Ovary (tissue), 9 donors: ENCODE results near the gene LYRM4. TPM values are rescaled to one million over a fixed set of nuclear protein-coding genes. Genes with fewer than 3 reads are reported as not detected.

Experiments
- DNase-seq, 5 donors: peaks; one replicate each; pipeline ENCODE4 v3.0.0-alpha.2; 2019 to 2020
- H3K27ac ChIP-seq, 2 donors: fragments of 200-600 bp; one replicate each; pipeline versions ENCODE4 v1.5.1 to v1.8.0; 2019 to 2022
- H3K27me3 ChIP-seq: fragments of 200-600 bp; one replicate; pipeline ENCODE4 v1.8.0; 2022
- H3K36me3 ChIP-seq: fragments of 200-600 bp; sonication (generic); one replicate; pipeline ENCODE4 v1.5.1; 2019
- H3K4me1 ChIP-seq: one replicate; pipeline ENCODE4 v1.8.1; 2013; ENCODE audit warnings: mild to moderate bottlenecking, moderate library complexity; ENCODE audit not compliant: insufficient read depth
- H3K4me3 ChIP-seq: fragments of 200-600 bp; sonication (generic); one replicate; pipeline ENCODE4 v1.5.1; 2017
- H3K9me3 ChIP-seq, 2 donors: fragments of 200-600 bp in 1 of 2; sonication (generic) in 1 of 2; one replicate each; pipeline versions ENCODE4 v1.5.1 to v1.8.1; 2013 to 2019; ENCODE audit warnings: mild to moderate bottlenecking in 1 of 2, moderate library complexity in 1 of 2
- EP300 ChIP-seq: sonication (generic); formaldehyde crosslinking; IDR thresholded peaks from one replicate; pipeline ENCODE4 v1.6.1; 2017; ENCODE audit warnings: antibody characterized with exemption
- POLR2A ChIP-seq: fragments of 450-650 bp; IDR thresholded peaks from one replicate; pipeline ENCODE4 v1.6.1; 2017; ENCODE audit warnings: antibody characterized with exemption, mild to moderate bottlenecking, moderate library complexity
- WGBS, 3 donors: extraction: QIAGEN DNeasy Blood & Tissue Kit in 1 of 3; methylation state at CpG; one replicate each; pipeline versions ENCODE4 v1.1.5 to v1.1.7; 2013 to 2017; 5-methylcytosine and 5-hydroxymethylcytosine counted together
- intact Hi-C, 4 donors: fragments of 100-400 bp; cut with DNase I; formaldehyde crosslinking; loops; one replicate each; pipeline versions ENCODE4 v1.11.0 to v1.15.1; 2022 to 2023
- polyA plus RNA-seq, 2 donors: library from polyadenylated mRNA; stranded (reverse); fragments of 200-250 nt in 1 of 2; fragments of 350-450 nt in 1 of 2; fragmentation: Illumina TruSeq in 1 of 2; extraction: RNeasy Lipid Tissue Mini Kit (QIAGEN cat#74804) in 1 of 2; gene quantifications; one replicate each; pipeline ENCODE4 v1.2.3, GENCODE V29; 2013 to 2014
- total RNA-seq, 7 donors: library from RNA; depleted of rRNA in 2 of 7; stranded (reverse); fragments of >200 nt in 2 of 7; fragmentation: NEBNext Ultra II Directional in 3 of 7; extraction: Animal tissue kit (Norgen Biotek cat#: 25700) in 3 of 7; gene quantifications; one replicate each; pipeline versions ENCODE4 v1.1.0 to v1.2.4, GENCODE V29; 2016 to 2023
- TF ChIP-seq, protein P1 (sequence below), 3 donors: fragments of 450-650 bp in 2 of 3; fragments of 200-600 bp in 1 of 3; IDR thresholded peaks; one replicate each; pipeline versions ENCODE4 v1.5.1 to v1.8.0; 2016 to 2022; ENCODE audit warnings: antibody characterized with exemption in 3 of 3, mild to moderate bottlenecking in 1 of 3
- donor health status: DM: no; HTN: no; CAD: no; lungs with moderate emphysema.
- donor health status: DM: no; HTN: no; CAD: no.
- donor health status: Bipolar disorder and iron deficiency.
- donor health status: DM: yes; HTN: yes; CAD: no.
- donor health status: DM: no; HTN: no; CAD: no.
- donor health status: DM: yes; HTN: yes; CAD: no.

LYRM4 gene
- total and polyA plus RNA-seq, 9 donors: 28.0 to 38.2 (median 33.6) TPM

- Histone ChIP-seq H3K4me1 (no peaks in the 10 kb centered on the region), H3K9me3 (no peaks in the 10 kb centered on the region), H3K36me3 (no peaks in the 10 kb centered on the region), H3K27ac (no peak overlapping the region), H3K4me3 (no peak overlapping the region), H3K27me3 (no peaks in the 10 kb centered on the region)
- TF ChIP-seq, protein P1, sequence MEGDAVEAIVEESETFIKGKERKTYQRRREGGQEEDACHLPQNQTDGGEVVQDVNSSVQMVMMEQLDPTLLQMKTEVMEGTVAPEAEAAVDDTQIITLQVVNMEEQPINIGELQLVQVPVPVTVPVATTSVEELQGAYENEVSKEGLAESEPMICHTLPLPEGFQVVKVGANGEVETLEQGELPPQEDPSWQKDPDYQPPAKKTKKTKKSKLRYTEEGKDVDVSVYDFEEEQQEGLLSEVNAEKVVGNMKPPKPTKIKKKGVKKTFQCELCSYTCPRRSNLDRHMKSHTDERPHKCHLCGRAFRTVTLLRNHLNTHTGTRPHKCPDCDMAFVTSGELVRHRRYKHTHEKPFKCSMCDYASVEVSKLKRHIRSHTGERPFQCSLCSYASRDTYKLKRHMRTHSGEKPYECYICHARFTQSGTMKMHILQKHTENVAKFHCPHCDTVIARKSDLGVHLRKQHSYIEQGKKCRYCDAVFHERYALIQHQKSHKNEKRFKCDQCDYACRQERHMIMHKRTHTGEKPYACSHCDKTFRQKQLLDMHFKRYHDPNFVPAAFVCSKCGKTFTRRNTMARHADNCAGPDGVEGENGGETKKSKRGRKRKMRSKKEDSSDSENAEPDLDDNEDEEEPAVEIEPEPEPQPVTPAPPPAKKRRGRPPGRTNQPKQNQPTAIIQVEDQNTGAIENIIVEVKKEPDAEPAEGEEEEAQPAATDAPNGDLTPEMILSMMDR (IDR thresholded peaks at IDR 0.05): no peak
- TF ChIP-seq EP300 (no peak), POLR2A (no peak)
- intact Hi-C loops: loop anchor here in 1 of 4 donors (10.0 kb wide), 1 partner anchor 47 kb away; the partner anchor contains the start of genes FARS2 and LYRM4
- WGBS, 3 donors: 68 to 79% (median 72%) methylated on average over 2 of the region's 2 CpGs
- DNase-seq: no peak
Observed at GRCh38 chr6:5217356-5217755, 43.4 kb downstream of the LYRM4 start.

- TF ChIP-seq EP300 (no peak), POLR2A (no peak)
- TF ChIP-seq, protein P1 (IDR thresholded peaks at IDR 0.05): no peak
- 89 to 92% (median 91%) methylated on average over 9 of the region's 9 CpGs for WGBS, 3 donors
- H3K9me3 ChIP-seq: no peaks in the 10 kb centered on the region
- H3K4me3 ChIP-seq: no peak overlapping the region
- no peaks in the 10 kb centered on the region for H3K27me3 ChIP-seq
- H3K36me3 ChIP-seq: no peaks in the 10 kb centered on the region
- no peaks in the 10 kb centered on the region for H3K4me1 ChIP-seq
- DNase-seq: no peak
- intact Hi-C loops: loop anchor here in 1 of 4 donors (10.0 kb wide), 1 partner anchor 49 kb away; the partner anchor contains the start of genes FARS2 and LYRM4
- no peak overlapping the region for H3K27ac ChIP-seq
Observed at GRCh38 chr6:5215799-5216198, 45.0 kb downstream of the LYRM4 start.

DNA sequence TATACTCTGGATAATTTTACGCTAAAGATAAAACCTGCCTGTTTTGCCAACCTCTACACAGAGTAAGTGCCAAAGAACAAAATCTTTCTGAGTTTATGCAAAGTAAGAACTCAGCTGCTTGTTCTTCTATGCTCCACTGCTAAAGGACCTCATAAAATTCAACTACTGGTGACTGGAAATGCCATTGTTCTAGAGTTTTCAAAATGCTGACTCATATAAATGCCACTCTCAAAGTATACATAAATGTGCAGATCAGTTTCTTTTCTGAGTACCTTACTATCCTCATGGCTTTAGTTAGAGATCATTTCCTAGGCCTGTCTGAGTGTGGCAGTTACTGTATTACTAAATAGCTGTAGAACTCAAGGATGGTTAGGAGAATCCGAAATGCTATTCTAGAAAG is 45.6 kb downstream of the LYRM4 start:
- no peak for DNase-seq
- H3K27ac ChIP-seq: no peak overlapping the region
- no peaks in the 10 kb centered on the region for H3K9me3 ChIP-seq
- no peaks in the 10 kb centered on the region for H3K36me3 ChIP-seq
- H3K4me1 ChIP-seq: no peaks in the 10 kb centered on the region
- intact Hi-C loops: loop anchor here in 1 of 4 donors (10.0 kb wide), 1 partner anchor 50 kb away; the partner anchor contains the start of genes FARS2 and LYRM4
- no peak overlapping the region for H3K4me3 ChIP-seq
- WGBS, 3 donors: 68 to 71% (median 68%) methylated on average over 2 of the region's 2 CpGs
- no peaks in the 10 kb centered on the region for H3K27me3 ChIP-seq
- TF ChIP-seq, protein P1 (IDR thresholded peaks at IDR 0.05): no peak
- TF ChIP-seq EP300 (no peak), POLR2A (no peak)

DNA sequence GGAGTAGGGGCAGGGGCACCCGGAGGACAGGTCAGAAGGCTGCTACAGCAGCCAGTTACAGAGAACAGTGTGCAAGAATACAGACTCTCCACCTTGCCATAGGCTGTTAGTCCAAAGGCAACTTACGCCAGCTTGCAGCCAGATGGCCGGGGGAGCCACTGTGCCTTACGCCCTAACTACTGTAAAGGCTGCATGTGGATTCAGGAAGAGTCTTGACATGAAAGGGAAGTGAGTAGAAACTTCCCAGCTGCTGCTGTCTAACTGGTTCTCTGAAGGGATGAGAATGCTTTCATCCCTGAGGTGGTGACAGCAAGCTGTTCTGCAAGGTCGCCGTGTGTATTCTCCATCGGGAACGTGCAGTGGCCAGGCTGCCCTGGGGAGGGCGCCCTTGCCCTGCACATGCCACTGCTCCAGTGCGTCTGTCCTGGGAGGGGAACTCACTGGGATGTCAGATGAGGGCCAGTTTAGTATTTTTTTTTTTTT is 46.1 kb downstream of the LYRM4 start:
- H3K27ac ChIP-seq: no peak overlapping the region
- DNase-seq: peak in 1 of 5 donors; percentile 58
- intact Hi-C loops: loop anchor here in 1 of 4 donors (10.0 kb wide), 1 partner anchor 50 kb away; the partner anchor contains the start of genes FARS2 and LYRM4

More for the DNA sequence above, 46.1 kb downstream of the LYRM4 start:
- H3K4me3 ChIP-seq: no peak overlapping the region
- no peaks in the 10 kb centered on the region for H3K36me3 ChIP-seq
- TF ChIP-seq POLR2A (no peak), EP300 (no peak)
- TF ChIP-seq, protein P1 (IDR thresholded peaks at IDR 0.05): no peak
- H3K4me1 ChIP-seq: no peaks in the 10 kb centered on the region
- 36 to 40% (median 39%) methylated on average over 10 of the region's 10 CpGs for WGBS, 3 donors
- no peaks in the 10 kb centered on the region for H3K27me3 ChIP-seq
- no peaks in the 10 kb centered on the region for H3K9me3 ChIP-seq
